IMR-90 (cell line): Measurements from ENCODE around the gene SOX1. TPM values are rescaled to one million over a fixed set of nuclear protein-coding genes. Genes with fewer than 3 reads are reported as not detected.

ENCODE experiments used
- ATAC-seq: fragments of 200-7000 bp; cut with Tn5 transposase; 2 replicates; pipeline ENCODE4 v1.9.1; 2020; ENCODE audit warnings: low read depth, mild to moderate bottlenecking, moderate library complexity
- BruUV-seq: library from RNA; stranded (reverse); fragments of 400-500 nt; replicated peaks from 2 replicates; lab custom pipeline; 2021; lab: Mats Ljungman, UMichigan
- CTCF ChIA-PET: fragments of 300-600 bp; formaldehyde crosslinking; extraction: SDS; loops from one replicate; lab custom pipeline; 2021; ENCODE audit warnings: antibody characterized with exemption; lab: Yijun Ruan, JAX
- POLR2A ChIA-PET: fragments of 300-600 bp; sonication (Branson Sonifier 250); formaldehyde crosslinking; loops from one replicate; lab custom pipeline; 2022; ENCODE audit warnings: antibody characterized with exemption; ENCODE audit not compliant: unreplicated experiment; lab: Charles Lee
- DNase-seq: peaks from one replicate; pipeline ENCODE4 v3.0.0; 2013
- H2AFZ ChIP-seq: replicated peaks from 2 replicates; pipeline ENCODE3; 2013; ENCODE audit warnings: low read length, mild to moderate bottlenecking; ENCODE audit not compliant: poor library complexity
- H2AK5ac ChIP-seq: 2 replicates; pipeline ENCODE4 v1.6.1; 2013; ENCODE audit warnings: low read depth, low read length, inconsistent platforms
- H2AK9ac ChIP-seq: replicated peaks from 2 replicates; pipeline ENCODE3; 2013; ENCODE audit warnings: mild to moderate bottlenecking, low read depth, low read length, moderate library complexity; ENCODE audit not compliant: poor library complexity
- H2BK120ac ChIP-seq: 2 replicates; pipeline ENCODE4 v1.6.1; 2013; ENCODE audit warnings: low read depth, low read length, inconsistent platforms
- H2BK15ac ChIP-seq: 3 replicates; pipeline ENCODE4 v1.6.1; 2013; ENCODE audit warnings: low read depth, low read length, inconsistent platforms
- H2BK20ac ChIP-seq: 2 replicates; pipeline ENCODE4 v1.6.1; 2013; ENCODE audit warnings: low read depth, mild to moderate bottlenecking, inconsistent platforms, low read length, moderate library complexity
- H2BK5ac ChIP-seq: 2 replicates; pipeline ENCODE4 v1.6.1; 2013; ENCODE audit warnings: mild to moderate bottlenecking, low read depth, low read length, inconsistent platforms; ENCODE audit not compliant: poor library complexity, severe bottlenecking
- H3K14ac ChIP-seq: replicated peaks from 2 replicates; pipeline ENCODE4 v1.6.1; 2013; ENCODE audit warnings: low read depth, low read length, inconsistent platforms
- H3K18ac ChIP-seq: 2 replicates; pipeline ENCODE4 v1.6.1; 2013; ENCODE audit warnings: low read depth, low read length, control low read depth
- H3K23ac ChIP-seq: 2 replicates; pipeline ENCODE4 v1.6.1; 2013; ENCODE audit warnings: low read depth, low read length, inconsistent platforms
- H3K27ac ChIP-seq: 2 replicates; pipeline ENCODE4 v1.5.1; 2013; ENCODE audit warnings: mild to moderate bottlenecking, control low read depth, low read length; ENCODE audit not compliant: insufficient read depth
- H3K27me3 ChIP-seq: 2 replicates; pipeline ENCODE4 v1.6.1; 2013; ENCODE audit warnings: low read length; ENCODE audit not compliant: control insufficient read depth, insufficient read depth
- H3K36me3 ChIP-seq: 2 replicates; pipeline ENCODE4 v1.6.1; 2013; ENCODE audit warnings: low read length, mixed read lengths; ENCODE audit not compliant: control insufficient read depth, insufficient read depth
- H3K4ac ChIP-seq: 2 replicates; pipeline ENCODE4 v1.6.1; 2013; ENCODE audit warnings: low read depth, low read length, inconsistent platforms
- H3K4me1 ChIP-seq: 2 replicates; pipeline ENCODE4 v1.6.1; 2013; ENCODE audit warnings: low read length, mixed read lengths; ENCODE audit not compliant: control insufficient read depth, insufficient read depth
- H3K4me2 ChIP-seq: 2 replicates; pipeline ENCODE4 v1.6.1; 2013; ENCODE audit warnings: low read depth, mild to moderate bottlenecking, control low read depth, low read length, moderate library complexity
- H3K4me3 ChIP-seq: 2 replicates; pipeline ENCODE4 v1.5.1; 2013; ENCODE audit warnings: low read depth, mild to moderate bottlenecking, control low read depth, low read length, moderate library complexity; ENCODE audit not compliant: insufficient read depth
- H3K56ac ChIP-seq: 2 replicates; pipeline ENCODE4 v1.6.1; 2013; ENCODE audit warnings: low read length, inconsistent platforms; ENCODE audit not compliant: insufficient read depth; ENCODE audit errors: extremely low read depth
- H3K79me1 ChIP-seq, 2 experiments: 2 replicates each; pipeline ENCODE4 v1.6.1; 2013; ENCODE audit warnings: low read length in 2 of 2, inconsistent platforms in 1 of 2, low read depth in 1 of 2
- H3K9ac ChIP-seq: 2 replicates; pipeline ENCODE4 v1.6.1; 2013; ENCODE audit warnings: low read depth, low read length, control low read depth
- H3K9me1 ChIP-seq: 2 replicates; pipeline ENCODE4 v1.6.1; 2013; ENCODE audit warnings: low read length, inconsistent platforms; ENCODE audit not compliant: insufficient read depth
- H3K9me3 ChIP-seq: 2 replicates; pipeline ENCODE4 v1.6.1; 2013; ENCODE audit warnings: low read length; ENCODE audit not compliant: control insufficient read depth, insufficient read depth
- H4K20me1 ChIP-seq: 2 replicates; pipeline ENCODE4 v1.6.1; 2013; ENCODE audit warnings: low read length, inconsistent platforms; ENCODE audit not compliant: insufficient read depth
- H4K5ac ChIP-seq: 2 replicates; pipeline ENCODE4 v1.6.1; 2013; ENCODE audit warnings: mild to moderate bottlenecking, low read depth, low read length, control low read depth
- H4K8ac ChIP-seq, 2 experiments: 2 replicates each; pipeline ENCODE4 v1.6.1; 2013; ENCODE audit warnings: low read depth in 2 of 2, low read length in 2 of 2, control low read depth in 1 of 2, inconsistent platforms in 1 of 2
- H4K91ac ChIP-seq: 2 replicates; pipeline ENCODE4 v1.6.1; 2013; ENCODE audit warnings: low read depth, low read length, inconsistent platforms; ENCODE audit not compliant: insufficient read depth
- FOS ChIP-seq: fragments of 150-350 bp; IDR thresholded peaks from 2 replicates; pipeline ENCODE4 v1.6.1; 2016; ENCODE audit warnings: low read depth, low read length
- MXI1 ChIP-seq: IDR thresholded peaks from 2 replicates; pipeline ENCODE4 v1.6.1; 2012; ENCODE audit warnings: low read depth, mild to moderate bottlenecking, low read length, moderate library complexity, borderline replicate concordance
- POLR2A ChIP-seq: IDR thresholded peaks from 2 replicates; pipeline ENCODE4 v1.6.1; 2012; ENCODE audit warnings: mild to moderate bottlenecking, low read depth, low read length
- RAD21 ChIP-seq: IDR thresholded peaks from 2 replicates; pipeline ENCODE4 v1.6.1; 2012; ENCODE audit warnings: low read length, improper control_type of control experiment
- USF2 ChIP-seq: fragments of 150-350 bp; IDR thresholded peaks from 2 replicates; pipeline ENCODE4 v1.6.1; 2017; ENCODE audit warnings: mild to moderate bottlenecking, antibody characterized with exemption, low read length, low read depth
- WGBS, 2 experiments: methylation state at CpG; one replicate each; pipeline versions ENCODE4 v1.1.5 to v1.1.7; 2013; ENCODE audit warnings: missing lambda C conversion rate in 2 of 2; ENCODE audit not compliant: insufficient read length in 1 of 2; ENCODE audit errors: extremely low coverage in 2 of 2; 5-methylcytosine and 5-hydroxymethylcytosine counted together
- dilution Hi-C: fragments of 300-500 bp; cut with HindIII; formaldehyde crosslinking; loops from one replicate; pipeline ENCODE4 v1.14.3; 2018; ENCODE audit warnings: low sequenced_read_pairs; ENCODE audit not compliant: unreplicated experiment
- in situ Hi-C: fragments of 300-500 bp; cut with MboI; formaldehyde crosslinking; loops from 3 replicates; pipeline ENCODE4 v1.14.3; 2019; ENCODE audit warnings: low sequenced_read_pairs, inconsistent platforms, mixed read lengths
- intact Hi-C: fragments of 100-400 bp; cut with micrococcal nuclease; formaldehyde crosslinking; loops from 2 replicates; pipeline ENCODE4 v1.10.0; 2022
- polyA plus RNA-seq, 3 experiments: library from polyadenylated mRNA; depleted of rRNA; stranded (reverse); fragments of >200 nt; gene quantifications; 2 replicates each; pipeline ENCODE4 v1.2.3, GENCODE V29; 2012; ENCODE audit warnings: low replicate concordance in 1 of 3
- total RNA-seq: library from RNA; depleted of rRNA; stranded (reverse); fragments of >200 nt; gene quantifications from 2 replicates; pipeline ENCODE4 v1.2.3, GENCODE V29; 2012

The SOX1 gene
- total and polyA plus RNA-seq, 2 of the 4 experiments (the other 2 are of a cell fraction), result not detected

DNA sequence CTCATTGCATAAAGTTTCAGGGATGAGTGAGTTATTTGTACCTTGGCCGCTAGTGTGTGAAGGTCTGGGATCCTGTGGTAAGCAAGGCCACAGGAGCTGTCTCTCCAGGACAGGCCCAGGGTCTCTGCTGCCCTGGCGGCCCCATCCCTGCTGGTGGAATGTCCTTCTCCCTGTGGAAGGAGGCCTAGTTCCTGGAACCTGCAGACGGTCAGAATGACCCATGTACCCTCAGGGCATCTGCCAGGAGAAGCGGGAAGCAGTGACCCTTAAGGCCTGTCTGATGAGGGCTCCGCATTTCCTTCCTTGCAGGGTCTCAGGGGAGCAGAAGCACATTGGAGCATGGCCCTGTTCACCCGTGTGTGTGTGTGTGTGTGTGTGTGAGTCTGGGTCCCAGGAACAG lies 32.1 kb upstream of the SOX1 start (continued):
- TF ChIP-seq USF2, result no peak

DNA sequence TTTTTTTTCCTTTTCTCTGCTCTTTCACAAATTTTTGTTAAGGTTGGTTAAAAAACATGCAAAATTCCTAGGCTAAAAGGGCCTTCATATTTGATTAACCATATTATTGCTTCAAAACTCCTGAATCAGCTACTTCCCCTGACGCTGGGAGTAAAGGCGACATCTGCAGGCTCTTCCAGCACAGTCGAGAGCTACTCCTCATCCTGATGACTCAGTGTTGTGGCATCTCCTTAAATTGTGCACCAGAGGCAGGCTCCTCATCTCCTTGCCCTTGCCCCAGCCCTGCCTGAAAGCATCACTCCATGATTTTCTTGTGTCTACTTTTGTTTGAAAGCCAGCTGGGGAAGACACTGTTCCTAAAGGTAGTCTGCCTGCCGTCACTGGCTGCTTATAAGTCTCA lies 24.5 kb upstream of the SOX1 start:
- H3K9me3 ChIP-seq, result peaks cover 15% of the 10 kb centered on the region
- in situ Hi-C loops (no loop called here), dilution Hi-C loops (no loop called here), intact Hi-C loops (no loop called here)
- no peak overlapping the region for H4K8ac ChIP-seq
- WGBS, 2 experiments, result 24% methylated on average over 3 of the region's 4 CpGs; no CpG with 5 or more reads in 1 of the 2 experiments
- no peak overlapping the region for H3K4me2 ChIP-seq
- no peak overlapping the region for H2AK5ac ChIP-seq
- no TSS peak for BruUV-seq
- no peaks in the 10 kb centered on the region for H3K9me1 ChIP-seq
- TF ChIP-seq FOS (no peak), RAD21 (no peak), MXI1 (no peak), POLR2A (no peak)
- no peak overlapping the region for H3K9ac ChIP-seq
- H3K79me1 ChIP-seq, result no peaks in the 10 kb centered on the region
- DNase-seq (no peak), ATAC-seq (no peak)
- ChIA-PET CTCF (no interaction called here), POLR2A (no interaction called here)
- H2BK15ac ChIP-seq, result no peak overlapping the region
- no peak overlapping the region for H3K18ac ChIP-seq
- no peak overlapping the region for H2BK120ac ChIP-seq
- H2BK20ac ChIP-seq, result no peak overlapping the region
- H3K4me3 ChIP-seq, result no peak overlapping the region
- no peak overlapping the region for H3K23ac ChIP-seq
- H2AFZ ChIP-seq, result no peak overlapping the region
- H2AK9ac ChIP-seq, result no peak overlapping the region
- no peak overlapping the region for H3K4ac ChIP-seq
- no peaks in the 10 kb centered on the region for H3K36me3 ChIP-seq
- no peaks in the 10 kb centered on the region for H4K20me1 ChIP-seq
- no peak overlapping the region for H4K91ac ChIP-seq
- no peak overlapping the region for H3K27ac ChIP-seq
- no peaks in the 10 kb centered on the region for H3K4me1 ChIP-seq
- H2BK5ac ChIP-seq, result no peak overlapping the region
- H4K5ac ChIP-seq, result no peak overlapping the region
- H3K27me3 ChIP-seq, result no peaks in the 10 kb centered on the region
- H3K56ac ChIP-seq, result no peak overlapping the region
- no peak overlapping the region for H3K14ac ChIP-seq
